GM21529 (cell line): Measurements from ENCODE around the gene MTFR1L.

Source experiments
- ATAC-seq: cut with Tn5 transposase; IDR thresholded peaks from one replicate; pipeline ENCODE4 v1.9.1; 2021; ENCODE audit not compliant: unreplicated experiment

Gene MTFR1L

GRCh38 chr1:25819491-25820246 lies at the start of gene MTFR1L:
Gene MTFR1L (plus strand): TSS chr1:25819954. CDS start chr1:25823105, 3,151 bp downstream.
- ATAC-seq = peak; percentile 84

- ATAC-seq = no peak
These were observed 49.1 kb upstream of the MTFR1L start for GRCh38 chr1:25770541-25771220.

GRCh38 chr1:25771221-25772114 lies 48.3 kb upstream of the MTFR1L start:
- no peak for ATAC-seq

- ATAC-seq = no peak
These were observed 47.6 kb upstream of the MTFR1L start for GRCh38 chr1:25772164-25772563.

- no peak for ATAC-seq
These were observed 47.0 kb upstream of the MTFR1L start for GRCh38 chr1:25772692-25773245.

GRCh38 chr1:25773441-25774125 lies 46.2 kb upstream of the MTFR1L start:
- ATAC-seq = no peak

- ATAC-seq = no peak
These were observed 45.4 kb upstream of the MTFR1L start for GRCh38 chr1:25774206-25774803.

GRCh38 chr1:25774921-25775771 lies 44.6 kb upstream of the MTFR1L start:
- ATAC-seq = no peak

- no peak for ATAC-seq
These were observed 40.4 kb upstream of the MTFR1L start for GRCh38 chr1:25779388-25779787.

GRCh38 chr1:25779894-25780293 lies 39.9 kb upstream of the MTFR1L start:
- no peak for ATAC-seq

GRCh38 chr1:25780318-25781129 lies 39.2 kb upstream of the MTFR1L start:
- no peak for ATAC-seq

GRCh38 chr1:25781130-25781433 lies 38.7 kb upstream of the MTFR1L start:
- no peak for ATAC-seq

GRCh38 chr1:25782608-25783201 lies 37.0 kb upstream of the MTFR1L start:
- ATAC-seq = no peak

GRCh38 chr1:25784575-25785051 lies 35.1 kb upstream of the MTFR1L start:
- no peak for ATAC-seq

GRCh38 chr1:25785333-25786067 lies 34.3 kb upstream of the MTFR1L start:
- no peak for ATAC-seq

- ATAC-seq = no peak
These were observed 32.6 kb upstream of the MTFR1L start for GRCh38 chr1:25786887-25787759.
